CD4-positive, CD25-positive, alpha-beta regulatory T cell (primary cell): ENCODE data around the gene CEACAM5. TPM values are rescaled to one million over a fixed set of nuclear protein-coding genes. Genes with fewer than 3 reads are reported as not detected.
"Not testable (repeated sequence)": the region's sequence is repeated elsewhere in the genome, so short reads cannot be mapped to it uniquely, and the experiment has no call there.

ENCODE experiments used
- ATAC-seq, 2 donors: fragments of 150-1000 bp; cut with Tn5 transposase; one replicate each; pipeline ENCODE4 v1.10.0; 2021; ENCODE audit warnings: low read depth in 2 of 2, moderate number of reproducible peaks in 2 of 2, moderate library complexity in 1 of 2
- DNase-seq, 3 donors: peaks; one replicate each; pipeline versions ENCODE4 v3.0.0 to v3.0.0-alpha.2; 2012 to 2022; ENCODE audit warnings: mixed read lengths in 1 of 3
- H3K27ac ChIP-seq: one replicate; pipeline ENCODE4 v1.7.0; 2013; ENCODE audit warnings: mild to moderate bottlenecking, low read length; ENCODE audit not compliant: insufficient read depth, poor library complexity, severe bottlenecking
- H3K27me3 ChIP-seq: one replicate; pipeline ENCODE4 v1.7.0; 2013; ENCODE audit warnings: low read length; ENCODE audit not compliant: control insufficient read depth, insufficient read depth
- H3K36me3 ChIP-seq: one replicate; pipeline ENCODE4 v1.7.0; 2013; ENCODE audit warnings: mild to moderate bottlenecking, low read length, moderate library complexity; ENCODE audit not compliant: control insufficient read depth, insufficient read depth
- H3K4me1 ChIP-seq: 2 replicates; pipeline ENCODE4 v1.7.0; 2013; ENCODE audit warnings: mild to moderate bottlenecking, low read length; ENCODE audit not compliant: insufficient read depth, control insufficient read depth, poor library complexity, severe bottlenecking
- H3K4me3 ChIP-seq: one replicate; pipeline ENCODE4 v1.7.0; 2013; ENCODE audit warnings: low read depth, mild to moderate bottlenecking, low read length, moderate library complexity
- H3K9me3 ChIP-seq, 2 experiments: 1 replicate in 1 of 2; 2 replicates in 1 of 2; pipeline ENCODE4 v1.7.0; 2013; ENCODE audit warnings: low read length in 2 of 2, mild to moderate bottlenecking in 1 of 2, moderate library complexity in 1 of 2; ENCODE audit not compliant: control insufficient read depth in 2 of 2
- H3K27ac Mint-ChIP-seq, 3 donors: one replicate each; pipeline ENCODE4 v1.8.0; 2020 to 2022; ENCODE audit warnings: mild to moderate bottlenecking in 3 of 3, mixed read lengths in 3 of 3, moderate library complexity in 2 of 3
- H3K27me3 Mint-ChIP-seq: one replicate; pipeline ENCODE4 v1.8.0; 2022; ENCODE audit warnings: mild to moderate bottlenecking, mixed read lengths
- H3K36me3 Mint-ChIP-seq: one replicate; pipeline ENCODE4 v1.8.0; 2020; ENCODE audit warnings: mixed read lengths
- H3K4me1 Mint-ChIP-seq, 4 donors: one replicate each; pipeline ENCODE4 v1.8.0; 2020 to 2022; ENCODE audit warnings: mixed read lengths in 4 of 4, mild to moderate bottlenecking in 1 of 4
- H3K4me3 Mint-ChIP-seq, 4 donors: one replicate each; pipeline ENCODE4 v1.8.0; 2020 to 2022; ENCODE audit warnings: mild to moderate bottlenecking in 4 of 4, mixed read lengths in 4 of 4, moderate library complexity in 3 of 4
- H3K9me3 Mint-ChIP-seq, 7 donors: one replicate each; pipeline ENCODE4 v1.8.0; 2020 to 2022; ENCODE audit warnings: mixed read lengths in 7 of 7, mild to moderate bottlenecking in 3 of 7, moderate library complexity in 2 of 7
- polyA plus RNA-seq, 4 donors: library from polyadenylated mRNA; unstranded; fragments of 300-500 nt; fragmentation: Illumina TruSeq; gene quantifications; one replicate each; pipeline ENCODE4 v1.2.3, GENCODE V29; 2021
- total RNA-seq: library from RNA; stranded (reverse); gene quantifications from one replicate; pipeline ENCODE4 v1.2.3, GENCODE V29; 2022

The CEACAM5 gene
- total and polyA plus RNA-seq, 5 donors from 2014 or later, result not detected

DNA sequence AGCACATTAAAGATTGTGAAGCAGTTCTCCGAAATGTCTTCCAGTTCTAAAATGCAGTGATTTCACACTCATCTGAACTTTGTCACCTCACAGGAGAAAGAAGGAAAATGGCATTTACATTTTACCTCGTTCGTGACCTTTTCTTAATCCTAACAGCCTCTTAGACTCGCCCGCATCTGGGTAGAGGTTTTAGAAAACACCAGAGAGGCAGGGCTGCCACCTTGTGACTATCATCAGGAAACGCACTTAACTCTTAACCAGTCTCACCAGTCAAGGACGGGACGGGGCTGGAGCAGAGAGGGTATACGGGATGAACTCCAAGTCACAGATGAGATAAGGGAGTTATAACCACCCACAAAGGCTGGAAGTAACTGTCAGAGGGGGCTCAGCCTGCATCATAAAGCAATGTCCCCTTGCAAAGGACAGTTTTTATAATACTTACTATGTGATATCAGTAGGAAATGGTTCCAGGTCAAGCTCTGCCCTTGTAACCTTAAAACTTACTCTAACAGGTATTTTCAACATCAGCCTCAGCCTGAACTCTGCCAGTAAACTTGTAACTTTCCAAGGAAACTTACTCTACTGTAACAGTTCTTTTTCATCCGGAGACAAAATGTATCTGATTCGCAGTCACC, 38.3 kb downstream of the CEACAM5 start:
- ATAC-seq, result peak; percentile 65 to 66
- no peak overlapping the region for H3K27ac ChIP-seq
- no peaks in the 10 kb centered on the region for H3K4me1 ChIP-seq
- H3K27ac Mint-ChIP-seq, result peak overlapping the region in 1 of 3 donors; percentile 22
- no peaks in the 10 kb centered on the region for H3K36me3 ChIP-seq
- H3K27me3 Mint-ChIP-seq, result peaks cover 50% of the 10 kb centered on the region
- H3K36me3 Mint-ChIP-seq, result no peaks in the 10 kb centered on the region
- peak; percentile 7 to 71 (median 51) for DNase-seq
- no peak overlapping the region for H3K4me3 Mint-ChIP-seq
- peaks cover 5% of the 10 kb centered on the region for H3K27me3 ChIP-seq
- peaks cover 0 to 13% (median 0%) of the 10 kb centered on the region in 4 donors for H3K4me1 Mint-ChIP-seq
- H3K9me3 ChIP-seq, result no peaks in the 10 kb centered on the region
- no peaks in the 10 kb centered on the region for H3K9me3 Mint-ChIP-seq
- H3K4me3 ChIP-seq, result no peak overlapping the region

DNA sequence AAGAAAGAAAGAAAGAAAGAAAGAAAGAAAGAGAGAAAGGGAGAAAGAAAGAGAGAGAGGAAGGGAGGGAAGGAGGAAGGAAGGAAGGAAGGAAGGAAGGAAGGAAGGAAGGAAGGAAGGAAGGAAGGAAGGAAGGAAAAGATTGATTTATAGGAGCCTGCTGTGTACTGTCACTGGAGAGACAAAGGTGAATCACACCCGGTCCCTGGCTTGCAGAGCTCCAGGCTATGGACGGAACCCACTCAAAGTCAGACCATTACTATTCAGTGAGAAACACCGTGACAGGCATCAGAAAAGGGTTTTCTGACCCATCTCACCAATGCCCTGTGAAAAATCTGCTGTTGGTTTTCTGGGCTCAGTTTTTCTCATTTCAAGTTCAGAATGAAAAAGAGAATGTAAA, 39.6 kb downstream of the CEACAM5 start:
- no peaks in the 10 kb centered on the region for H3K9me3 Mint-ChIP-seq
- ATAC-seq, result no peak

DNA sequence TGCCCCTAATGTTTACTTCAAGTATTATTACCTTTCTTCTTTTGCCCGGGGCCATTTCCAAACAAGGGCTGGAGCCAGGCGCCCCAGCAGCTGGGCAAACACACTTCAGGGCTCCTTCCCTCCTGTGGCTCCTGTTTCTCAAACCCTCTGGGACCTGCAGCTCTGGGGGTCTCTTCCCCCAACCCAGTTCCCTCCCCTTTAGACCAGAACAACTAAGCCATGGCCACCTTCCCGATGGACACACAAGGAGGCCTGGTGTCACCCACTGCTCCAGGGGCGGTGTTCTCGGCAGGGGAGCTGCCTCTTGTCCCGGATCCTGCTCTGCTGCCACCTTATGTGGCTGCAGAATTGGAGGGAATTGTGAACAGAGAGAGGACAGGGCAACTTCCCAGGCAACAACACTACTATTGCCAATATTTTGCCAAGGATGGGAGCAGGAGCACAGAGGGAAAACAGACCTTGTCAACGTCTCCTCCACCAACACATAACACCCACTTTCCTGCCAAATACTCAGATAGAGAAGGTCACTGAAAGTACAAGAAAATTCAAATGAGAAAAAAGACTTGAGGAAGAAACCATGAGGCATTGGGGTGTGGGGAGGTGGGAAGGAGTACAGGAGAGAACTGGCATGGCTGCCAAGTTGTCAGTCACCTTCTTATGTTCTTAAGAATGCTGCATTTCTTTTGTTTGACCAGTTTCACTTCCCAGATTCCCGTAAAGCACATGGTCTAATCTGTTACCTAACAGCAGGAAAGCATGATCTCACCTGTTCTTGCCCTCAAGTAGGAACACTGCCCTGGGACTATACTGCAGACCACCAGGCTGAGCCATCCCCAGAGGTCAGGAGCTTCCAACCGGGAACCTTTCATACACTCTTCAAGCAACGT, 42.1 kb downstream of the CEACAM5 start:
- not testable (repeated sequence) for ATAC-seq, H3K27me3 ChIP-seq, DNase-seq, H3K4me1 ChIP-seq, H3K4me3 Mint-ChIP-seq, H3K36me3 Mint-ChIP-seq, H3K4me3 ChIP-seq, H3K9me3 ChIP-seq, H3K9me3 Mint-ChIP-seq, H3K36me3 ChIP-seq, H3K27ac ChIP-seq, H3K27ac Mint-ChIP-seq
- Mint-ChIP-seq H3K4me1 (peaks cover 3 to 14% (median 5%) of the 10 kb centered on the region in 4 donors), H3K27me3 (peaks cover 39% of the 10 kb centered on the region)

More for the DNA sequence above, 39.6 kb downstream of the CEACAM5 start:
- Histone ChIP-seq H3K27ac (no peak overlapping the region), H3K36me3 (no peaks in the 10 kb centered on the region), H3K27me3 (peaks cover 8% of the 10 kb centered on the region), H3K4me1 (no peaks in the 10 kb centered on the region), H3K4me3 (no peak overlapping the region), H3K9me3 (no peaks in the 10 kb centered on the region)
- Mint-ChIP-seq H3K4me3 (no peak overlapping the region), H3K27me3 (peaks cover 41% of the 10 kb centered on the region), H3K27ac (no peak overlapping the region), H3K36me3 (no peaks in the 10 kb centered on the region), H3K4me1 (peaks cover 0 to 13% (median 0%) of the 10 kb centered on the region in 4 donors)
- no peak for DNase-seq

DNA sequence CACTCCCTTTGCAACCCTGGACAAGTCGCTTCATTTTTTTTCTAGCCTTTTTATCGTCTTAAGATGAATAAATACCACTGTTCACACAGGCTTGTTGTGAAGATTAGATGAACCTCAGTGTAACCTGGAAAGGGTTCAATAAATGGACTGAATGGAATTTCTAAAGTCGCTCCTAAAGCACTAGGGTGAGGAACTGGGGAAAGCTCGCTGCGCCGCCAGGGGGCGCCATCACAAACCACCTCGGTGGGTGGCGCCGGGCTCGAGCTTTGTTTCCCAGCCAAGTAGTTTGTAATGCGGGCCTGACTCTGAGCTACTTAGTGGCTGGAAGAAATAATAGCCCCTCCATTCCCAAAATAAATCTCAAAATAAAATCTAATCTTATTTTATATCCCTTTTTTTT, 44.7 kb downstream of the CEACAM5 start:
- H3K4me1 ChIP-seq, result no peaks in the 10 kb centered on the region
- no peak overlapping the region for H3K4me3 Mint-ChIP-seq
- no peak overlapping the region for H3K4me3 ChIP-seq
- no peaks in the 10 kb centered on the region for H3K36me3 Mint-ChIP-seq
- ATAC-seq, result peak; percentile 52 to 59
- no peaks in the 10 kb centered on the region for H3K9me3 Mint-ChIP-seq
- no peaks in the 10 kb centered on the region for H3K9me3 ChIP-seq
- no peaks in the 10 kb centered on the region for H3K36me3 ChIP-seq
- H3K27ac ChIP-seq, result no peak overlapping the region
- peaks cover 31% of the 10 kb centered on the region for H3K27me3 Mint-ChIP-seq
- H3K27me3 ChIP-seq, result peaks cover 6% of the 10 kb centered on the region
- peaks cover 3 to 7% (median 5%) of the 10 kb centered on the region in 4 donors for H3K4me1 Mint-ChIP-seq
- H3K27ac Mint-ChIP-seq, result no peak overlapping the region
- peak; percentile 55 to 69 (median 67) for DNase-seq

DNA sequence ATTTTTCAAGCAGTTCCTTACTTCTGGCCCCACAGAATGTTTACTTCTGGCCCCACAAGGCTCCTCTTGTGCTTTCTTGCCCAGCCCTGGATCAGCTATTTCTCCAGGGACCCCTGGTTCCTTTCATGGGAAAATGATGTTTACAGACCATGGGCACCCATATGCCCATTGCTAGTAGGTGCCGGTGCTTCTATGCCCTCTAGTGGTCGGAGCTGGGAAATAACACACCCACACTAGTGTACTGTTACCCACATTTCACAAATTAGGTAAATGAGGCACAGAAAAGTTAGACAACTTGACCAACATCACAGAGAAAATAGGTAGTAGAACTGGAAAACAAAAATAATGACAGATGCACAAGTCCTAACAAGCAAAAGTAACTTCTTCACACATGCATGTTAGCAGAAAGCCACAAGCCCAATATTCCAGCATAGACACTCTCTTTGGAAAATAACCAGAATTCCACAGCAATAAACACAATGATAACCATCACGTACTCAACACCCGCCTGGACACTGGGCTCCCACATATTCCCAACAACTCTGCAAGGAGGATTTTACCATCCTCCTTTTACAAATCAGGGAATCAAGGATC, 45.6 kb downstream of the CEACAM5 start:
- peak; percentile 48 to 73 (median 69) for DNase-seq
- Mint-ChIP-seq H3K36me3 (no peaks in the 10 kb centered on the region), H3K27me3 (peaks cover 28% of the 10 kb centered on the region), H3K4me1 (peaks cover 3 to 7% (median 5%) of the 10 kb centered on the region in 4 donors), H3K9me3 (no peaks in the 10 kb centered on the region), H3K27ac (no peak overlapping the region), H3K4me3 (no peak overlapping the region)
- Histone ChIP-seq H3K4me3 (no peak overlapping the region), H3K9me3 (no peaks in the 10 kb centered on the region), H3K4me1 (no peaks in the 10 kb centered on the region), H3K27ac (no peak overlapping the region), H3K27me3 (peaks cover 6% of the 10 kb centered on the region), H3K36me3 (no peaks in the 10 kb centered on the region)
- ATAC-seq, result peak; percentile 78 to 89

DNA sequence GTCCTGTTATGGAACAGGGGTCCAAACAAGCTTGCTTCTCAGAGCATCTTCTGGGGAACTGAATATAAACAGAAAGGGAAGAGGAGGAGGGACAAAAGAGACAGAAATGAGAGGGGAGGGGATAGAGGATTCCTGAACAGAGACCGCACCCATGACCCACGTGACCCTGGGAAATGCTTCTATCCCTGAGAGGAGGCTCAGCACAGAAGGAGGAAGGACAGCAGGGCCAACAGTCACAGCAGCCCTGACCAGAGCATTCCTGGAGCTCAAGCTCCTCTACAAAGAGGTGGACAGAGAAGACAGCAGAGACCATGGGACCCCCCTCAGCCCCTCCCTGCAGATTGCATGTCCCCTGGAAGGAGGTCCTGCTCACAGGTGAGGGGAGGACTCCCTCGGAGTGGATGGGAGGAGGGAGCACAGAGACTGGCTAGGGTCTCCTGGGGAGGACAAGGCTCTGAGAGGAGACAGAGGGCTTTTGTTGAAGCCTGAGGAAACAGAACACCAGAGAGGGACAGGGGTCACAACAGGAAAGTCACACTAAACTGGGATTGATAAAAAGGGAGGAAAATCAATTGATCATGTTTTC, 47.0 kb downstream of the CEACAM5 start, which contains the start of gene CEACAM6:
TSS of gene CEACAM6 (plus strand) at position 203 of the 586 bp plus-strand sequence. CDS start at position 312, 109 bp downstream.
- H3K9me3 Mint-ChIP-seq, result no peaks in the 10 kb centered on the region
- no peaks in the 10 kb centered on the region for H3K36me3 Mint-ChIP-seq
- DNase-seq (no peak), ATAC-seq (no peak)
- H3K27ac Mint-ChIP-seq, result no peak within 1 kb of the TSS
- H3K27me3 Mint-ChIP-seq, result peaks cover 35% of the 10 kb centered on the region
- H3K27me3 ChIP-seq, result peaks cover 6% of the 10 kb centered on the region
- H3K36me3 ChIP-seq, result no peaks in the 10 kb centered on the region
- H3K4me1 ChIP-seq, result no peaks in the 10 kb centered on the region
- no peak within 1 kb of the TSS for H3K27ac ChIP-seq
- H3K4me1 Mint-ChIP-seq, result peaks cover 3 to 7% (median 5%) of the 10 kb centered on the region in 4 donors
- no peaks in the 10 kb centered on the region for H3K9me3 ChIP-seq
- no peak within 1 kb of the TSS for H3K4me3 Mint-ChIP-seq
- H3K4me3 ChIP-seq, result no peak within 1 kb of the TSS

DNA sequence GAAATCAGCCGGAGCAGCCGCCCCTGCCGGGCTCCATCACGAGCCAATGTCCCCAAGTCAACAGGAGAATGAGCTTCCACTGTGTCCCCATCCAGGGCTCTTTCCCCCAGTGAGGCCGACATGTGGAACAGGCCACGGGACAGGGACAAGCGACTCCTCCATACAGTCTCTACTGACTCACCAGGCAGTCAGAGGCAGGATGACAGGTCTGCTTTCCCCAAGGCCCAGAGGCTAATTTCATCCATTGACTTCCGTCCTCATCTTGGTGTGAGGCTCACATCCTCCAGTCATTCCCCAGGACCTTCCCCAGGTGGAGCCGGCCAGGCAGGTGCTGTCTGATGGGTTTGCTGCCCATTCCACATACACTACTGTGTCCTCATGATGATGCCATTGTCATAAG, 50.4 kb downstream of the CEACAM5 start:
- Histone ChIP-seq H3K4me3 (no peak overlapping the region), H3K27me3 (peaks cover 3% of the 10 kb centered on the region), H3K9me3 (no peaks in the 10 kb centered on the region), H3K4me1 (no peaks in the 10 kb centered on the region), H3K27ac (no peak overlapping the region), H3K36me3 (no peaks in the 10 kb centered on the region)
- no peaks in the 10 kb centered on the region for H3K9me3 Mint-ChIP-seq
- H3K4me3 Mint-ChIP-seq, result no peak overlapping the region
- DNase-seq (no peak), ATAC-seq (no peak)
- H3K36me3 Mint-ChIP-seq, result no peaks in the 10 kb centered on the region
- H3K27ac Mint-ChIP-seq, result peak overlapping the region in 1 of 3 donors; percentile 68
- H3K27me3 Mint-ChIP-seq, result peaks cover 43% of the 10 kb centered on the region
- H3K4me1 Mint-ChIP-seq, result peaks cover under 1 to 3% (median 2%) of the 10 kb centered on the region in 4 donors
